Measurements from ENCODE around the gene DDA1. TPM values are rescaled to one million over a fixed set of nuclear protein-coding genes. Genes with fewer than 3 reads are reported as not detected.

The DDA1 gene
- total RNA-seq, 4 donors from 2014 or later, result 16.4 to 30.7 (median 26.3) TPM

DNA sequence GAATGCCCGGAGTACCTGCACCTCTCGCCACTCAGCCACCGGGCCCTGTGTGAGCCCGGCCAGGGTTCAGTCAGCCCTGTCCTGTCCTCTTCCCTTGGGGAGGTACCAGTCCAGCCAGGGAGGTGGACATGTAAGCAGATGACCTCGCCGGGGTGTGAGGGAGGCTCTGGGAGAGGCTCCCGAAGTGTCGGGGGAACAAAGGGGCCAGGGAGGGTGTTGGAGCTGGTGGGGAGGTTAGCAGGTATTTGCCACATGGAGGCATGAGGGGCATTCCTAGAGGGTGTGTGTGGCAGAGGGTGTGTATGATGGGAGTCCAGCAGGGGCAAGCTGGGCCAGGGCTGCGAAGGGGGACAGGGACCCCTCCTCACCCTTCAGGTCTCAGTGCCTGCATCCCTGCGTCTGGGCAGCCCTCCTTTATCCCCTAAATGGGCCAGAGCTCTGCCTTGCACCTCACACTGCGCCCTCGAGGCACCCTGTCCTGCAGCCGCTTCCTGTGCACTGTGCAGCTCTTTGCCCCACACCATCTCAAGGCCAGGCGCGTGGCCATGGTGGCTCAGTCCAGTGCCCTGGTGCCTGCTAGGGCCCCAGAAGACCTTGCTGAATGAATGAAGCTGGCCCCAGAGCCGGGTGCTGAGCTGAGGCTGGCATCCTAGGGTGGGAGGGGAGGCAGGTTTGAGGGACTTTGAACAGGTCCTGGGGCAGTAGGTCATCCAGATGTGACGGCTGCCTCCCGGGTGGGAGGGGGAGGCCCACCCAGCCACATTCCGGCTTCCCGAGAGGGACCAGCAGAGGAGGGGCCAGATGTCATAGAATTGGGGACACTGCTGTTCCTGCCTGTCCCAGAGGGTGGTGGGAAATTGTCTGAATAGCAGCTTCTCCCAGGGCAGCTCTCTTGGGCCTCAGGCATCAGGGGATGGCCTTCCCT, 3.1 kb downstream of the DDA1 start:
- DNase-seq (ENCODE audit: low spot score in 2 of 2), result peak in 1 of 2 donors; percentile 84
- TF ChIP-seq, protein P1, sequence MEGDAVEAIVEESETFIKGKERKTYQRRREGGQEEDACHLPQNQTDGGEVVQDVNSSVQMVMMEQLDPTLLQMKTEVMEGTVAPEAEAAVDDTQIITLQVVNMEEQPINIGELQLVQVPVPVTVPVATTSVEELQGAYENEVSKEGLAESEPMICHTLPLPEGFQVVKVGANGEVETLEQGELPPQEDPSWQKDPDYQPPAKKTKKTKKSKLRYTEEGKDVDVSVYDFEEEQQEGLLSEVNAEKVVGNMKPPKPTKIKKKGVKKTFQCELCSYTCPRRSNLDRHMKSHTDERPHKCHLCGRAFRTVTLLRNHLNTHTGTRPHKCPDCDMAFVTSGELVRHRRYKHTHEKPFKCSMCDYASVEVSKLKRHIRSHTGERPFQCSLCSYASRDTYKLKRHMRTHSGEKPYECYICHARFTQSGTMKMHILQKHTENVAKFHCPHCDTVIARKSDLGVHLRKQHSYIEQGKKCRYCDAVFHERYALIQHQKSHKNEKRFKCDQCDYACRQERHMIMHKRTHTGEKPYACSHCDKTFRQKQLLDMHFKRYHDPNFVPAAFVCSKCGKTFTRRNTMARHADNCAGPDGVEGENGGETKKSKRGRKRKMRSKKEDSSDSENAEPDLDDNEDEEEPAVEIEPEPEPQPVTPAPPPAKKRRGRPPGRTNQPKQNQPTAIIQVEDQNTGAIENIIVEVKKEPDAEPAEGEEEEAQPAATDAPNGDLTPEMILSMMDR (IDR thresholded peaks at IDR 0.05), result no peak
- no peak for TF ChIP-seq POLR2A (IDR thresholded peaks at IDR 0.05)
- WGBS, 2 donors, result 77 to 80% methylated on average over 17 to 18 of the region's 20 CpGs
- intact Hi-C loops (cut with DNase I; ENCODE audit: low total_unique reads), result no loop called here
- no peak overlapping the region for H3K4me3 ChIP-seq (ENCODE audit: low read depth, poor library complexity, severe bottlenecking)

DNA sequence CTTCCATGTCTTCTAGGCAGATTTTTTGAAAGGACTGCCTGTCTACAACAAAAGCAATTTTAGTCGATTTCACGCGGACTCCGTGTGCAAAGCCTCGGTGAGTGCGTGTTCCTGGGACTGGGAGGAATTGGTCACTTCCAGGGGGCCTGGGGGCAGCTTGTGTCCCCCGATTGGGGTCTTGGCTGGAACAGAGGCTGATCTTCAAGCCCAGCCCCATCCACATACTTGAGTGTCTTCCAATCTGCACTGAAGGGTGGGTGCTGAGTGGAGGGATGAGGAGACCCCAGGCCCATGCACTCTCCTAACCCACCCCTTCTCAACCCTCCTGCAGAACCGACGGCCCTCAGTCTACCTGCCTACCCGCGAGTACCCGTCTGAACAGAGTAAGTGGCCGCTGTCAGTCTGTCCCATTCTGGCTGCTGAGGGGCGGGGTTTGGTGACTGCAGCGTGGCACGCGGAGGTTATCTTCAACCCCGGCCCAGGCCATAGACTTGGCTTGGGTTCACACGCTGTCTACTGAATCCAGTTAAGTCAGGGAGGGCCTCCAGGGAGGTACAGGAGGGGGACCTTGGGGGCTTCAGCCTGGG, 4.7 kb downstream of the DDA1 start:
- intact Hi-C loops (cut with DNase I; ENCODE audit: low total_unique reads), result no loop called here
- DNase-seq (ENCODE audit: low spot score in 2 of 2), result peak in 1 of 2 donors; percentile 84
- 87 to 88% methylated on average over 19 of the region's 19 CpGs for WGBS, 2 donors
- H3K4me3 ChIP-seq (ENCODE audit: low read depth, poor library complexity, severe bottlenecking), result no peak overlapping the region
- TF ChIP-seq, protein P1 (IDR thresholded peaks at IDR 0.05), result no peak
- no peak for TF ChIP-seq POLR2A (IDR thresholded peaks at IDR 0.05)

DNA sequence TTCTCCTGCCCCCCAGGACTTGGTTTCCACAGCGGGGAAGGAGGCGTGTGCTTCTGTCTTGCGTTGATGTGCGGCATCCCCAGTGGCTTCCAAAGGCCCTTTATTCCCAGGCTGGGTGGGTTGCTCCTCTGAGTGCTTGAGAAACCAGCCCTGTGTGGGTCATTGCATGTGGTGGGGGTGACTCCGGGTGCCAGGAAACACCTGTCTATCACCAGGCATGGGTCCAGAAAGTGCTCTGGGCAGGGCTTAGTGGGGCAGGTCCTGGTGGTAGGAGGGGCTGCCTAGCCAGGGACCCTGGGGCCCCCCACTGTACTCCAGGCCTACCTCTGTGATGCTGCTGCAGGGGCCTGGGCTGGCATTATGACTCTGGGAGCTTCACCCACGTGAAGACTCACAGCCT, 9.6 kb downstream of the DDA1 start:
- H3K4me3 ChIP-seq (ENCODE audit: low read depth, poor library complexity, severe bottlenecking), result no peak overlapping the region
- WGBS, 2 donors, result 74 to 77% methylated on average over 6 of the region's 6 CpGs
- intact Hi-C loops (cut with DNase I; ENCODE audit: low total_unique reads), result no loop called here
- TF ChIP-seq, protein P1 (IDR thresholded peaks at IDR 0.05), result no peak
- TF ChIP-seq POLR2A (IDR thresholded peaks at IDR 0.05), result no peak
- DNase-seq (ENCODE audit: low spot score in 2 of 2), result no peak

DNA sequence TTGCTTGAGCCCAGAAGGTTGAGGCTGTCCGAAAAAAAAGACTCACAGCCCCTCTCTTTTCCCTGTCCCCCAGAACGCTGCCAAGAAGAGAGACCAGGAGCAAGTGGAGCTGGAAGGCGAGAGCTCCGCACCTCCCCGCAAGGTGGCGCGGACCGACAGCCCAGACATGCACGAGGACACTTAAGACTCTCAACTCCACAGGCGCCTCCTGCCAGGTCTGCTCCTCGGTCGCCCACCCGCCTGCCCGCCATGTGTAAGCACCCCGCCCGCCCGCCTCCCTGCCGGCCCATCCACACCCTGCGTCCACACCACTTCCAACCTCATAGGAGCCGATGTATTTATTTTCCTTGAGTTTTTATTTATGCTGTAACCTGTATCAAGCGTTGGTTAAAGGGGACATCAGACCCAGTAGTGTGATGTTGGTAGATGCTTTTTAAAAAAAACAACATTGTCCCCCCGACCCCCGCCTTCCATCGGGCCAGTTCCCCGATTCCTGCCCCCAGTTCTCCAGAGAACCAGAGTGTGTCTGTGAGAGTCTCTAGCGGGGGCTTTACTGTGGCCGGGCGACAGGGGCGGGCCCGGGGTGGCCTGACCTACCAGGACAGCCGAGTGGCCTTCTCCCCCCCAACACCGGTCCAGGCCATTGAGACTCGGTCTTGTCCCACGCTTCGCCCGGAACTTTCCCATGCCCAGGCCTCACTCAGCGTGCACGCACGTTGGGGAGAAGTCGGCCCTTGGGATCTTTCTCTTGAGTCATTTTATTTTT, 10.3 kb downstream of the DDA1 start:
- H3K4me3 ChIP-seq (ENCODE audit: low read depth, poor library complexity, severe bottlenecking), result no peak overlapping the region
- TF ChIP-seq, protein P1 (IDR thresholded peaks at IDR 0.05), result no peak
- TF ChIP-seq POLR2A (IDR thresholded peaks at IDR 0.05), result no peak
- intact Hi-C loops (cut with DNase I; ENCODE audit: low total_unique reads), result no loop called here
- DNase-seq (ENCODE audit: low spot score in 2 of 2), result no peak
- 90 to 91% methylated on average over 40 of the region's 40 CpGs for whole genome bisulfite sequencing, 2 donors

DNA sequence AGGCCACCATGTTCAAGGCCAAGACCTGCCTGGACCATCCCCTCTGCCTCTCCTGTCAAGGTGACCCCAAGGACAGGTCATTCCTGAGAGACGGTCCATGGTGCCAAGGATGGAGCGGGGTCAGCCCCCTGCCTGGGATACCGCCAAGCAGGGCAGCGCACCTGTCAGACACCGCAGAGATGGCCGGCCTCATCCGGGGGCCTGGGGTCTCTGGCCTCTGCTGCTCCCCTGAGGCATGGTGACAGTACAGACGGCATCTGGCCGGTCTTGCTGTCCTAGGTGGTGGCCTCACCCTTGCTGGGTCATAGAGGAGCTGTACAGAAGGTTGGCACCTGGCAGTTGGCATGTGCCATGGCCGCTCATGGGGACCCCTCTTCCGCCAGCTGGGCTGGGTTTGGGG, 11.1 kb downstream of the DDA1 start:
- DNase-seq (ENCODE audit: low spot score in 2 of 2), result no peak
- H3K4me3 ChIP-seq (ENCODE audit: low read depth, poor library complexity, severe bottlenecking), result no peak overlapping the region
- TF ChIP-seq, protein P1 (IDR thresholded peaks at IDR 0.05), result no peak
- no peak for TF ChIP-seq POLR2A (IDR thresholded peaks at IDR 0.05)
- intact Hi-C loops (cut with DNase I; ENCODE audit: low total_unique reads), result no loop called here
- 81 to 88% methylated on average over 4 to 11 of the region's 11 CpGs for WGBS, 2 donors

Measured in lower leg skin (tissue), 4 donors.